Stimulated activated CD4-positive, alpha-beta T cell treated with anti-CD3 and anti-CD28 coated beads, Interleukin-1b, Interleukin-23, amount 100 ng/mL, for 1 hour (primary cell): ENCODE measurements around the gene WWOX.

Experiments used
- DNase-seq, 2 donors: peaks; one replicate each; pipeline ENCODE4 v3.0.0-alpha.2; 2020; ENCODE audit warnings: low read depth in 2 of 2

WWOX gene

DNA sequence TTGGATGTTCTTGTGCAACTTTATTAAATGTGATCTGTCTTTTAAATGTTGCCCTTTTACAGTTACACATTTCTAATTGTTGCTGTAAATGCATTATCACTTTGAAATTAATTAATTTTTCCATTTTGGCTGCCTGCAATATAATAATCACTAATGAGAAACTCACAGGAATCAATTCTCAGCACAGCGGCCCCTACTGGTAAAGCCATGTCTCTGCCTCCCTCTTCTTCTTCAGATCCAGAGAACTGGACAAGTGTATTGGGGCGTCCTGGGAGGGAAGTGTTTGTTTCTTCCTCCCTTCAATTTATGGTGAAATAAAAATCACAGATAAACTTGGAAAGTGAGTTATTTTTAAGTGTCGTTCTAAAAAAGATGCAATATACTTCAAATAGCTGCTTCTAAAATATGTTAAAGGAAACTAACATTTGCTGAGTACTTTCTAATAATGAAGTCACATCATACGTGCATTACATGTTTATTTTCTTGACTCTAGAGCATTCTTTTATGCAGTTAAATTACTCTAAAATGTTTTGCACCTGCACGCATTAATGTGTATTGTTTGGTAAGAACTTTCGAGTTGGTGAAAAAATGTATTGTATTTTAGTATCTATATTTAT lies 338.0 kb downstream of the WWOX start:
- peak in 1 of 2 donors; percentile 8 for DNase-seq

DNA sequence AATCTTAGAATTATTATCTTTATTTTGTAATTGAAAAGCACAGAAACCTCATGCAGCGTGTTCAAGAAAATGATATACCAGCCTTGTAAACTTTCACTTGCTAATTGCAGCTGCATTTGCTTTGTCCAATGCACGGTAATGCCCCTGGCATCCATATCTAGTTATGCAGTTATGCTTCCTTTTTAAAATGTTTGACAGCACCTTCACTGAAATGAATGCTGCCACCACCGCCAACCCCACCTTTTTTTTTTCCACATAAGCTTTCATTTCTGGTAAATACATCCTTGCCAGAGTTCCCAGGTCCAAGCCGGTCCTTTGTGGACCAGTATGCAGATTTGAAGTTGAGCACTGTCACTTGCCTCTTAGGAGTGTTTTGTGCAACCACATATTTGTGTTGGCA lies 338.8 kb downstream of the WWOX start:
- DNase-seq: no peak

DNA sequence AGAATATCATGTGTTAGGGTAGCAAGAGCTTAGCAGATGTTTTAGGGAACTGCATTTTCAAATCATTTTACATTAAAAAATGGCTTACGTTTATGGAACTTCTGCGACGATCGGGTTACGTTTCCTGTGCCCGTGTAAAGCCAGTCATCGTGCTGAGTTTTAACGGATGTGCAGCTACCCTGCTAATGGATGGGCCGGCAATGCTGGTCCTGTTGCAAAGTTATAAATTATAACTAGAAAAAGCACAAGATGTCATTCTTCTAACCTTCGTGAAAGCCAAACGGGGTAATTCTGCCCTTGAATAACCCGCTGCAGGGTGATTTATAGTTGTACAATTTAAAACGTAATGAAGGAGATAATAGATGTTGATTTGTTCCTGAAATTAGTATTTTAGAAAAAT lies 339.2 kb downstream of the WWOX start:
- no peak for DNase-seq

DNA sequence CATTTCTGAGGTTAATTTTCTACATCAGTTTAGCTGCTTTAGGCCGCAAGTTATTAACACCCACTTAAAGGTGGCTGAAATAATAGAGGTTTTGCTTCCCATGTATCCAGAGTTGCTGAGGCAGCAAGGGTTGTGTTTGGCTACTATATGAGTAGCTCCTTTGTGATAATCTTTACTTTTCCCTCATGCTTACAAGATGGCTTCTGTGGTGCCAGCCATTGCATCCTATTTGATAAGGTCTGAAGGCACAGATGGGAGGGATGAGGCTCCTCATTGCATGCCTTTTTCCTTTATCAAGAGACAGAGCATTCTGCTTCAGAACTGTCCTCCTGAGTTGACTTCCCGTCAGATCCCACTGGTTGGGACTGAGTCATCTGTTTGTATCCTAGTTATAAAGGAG lies 340.2 kb downstream of the WWOX start:
- DNase-seq: no peak

- DNase-seq: no peak
Measured at GRCh38 chr16:78441298-78441697, 341.8 kb downstream of the WWOX start.

DNA sequence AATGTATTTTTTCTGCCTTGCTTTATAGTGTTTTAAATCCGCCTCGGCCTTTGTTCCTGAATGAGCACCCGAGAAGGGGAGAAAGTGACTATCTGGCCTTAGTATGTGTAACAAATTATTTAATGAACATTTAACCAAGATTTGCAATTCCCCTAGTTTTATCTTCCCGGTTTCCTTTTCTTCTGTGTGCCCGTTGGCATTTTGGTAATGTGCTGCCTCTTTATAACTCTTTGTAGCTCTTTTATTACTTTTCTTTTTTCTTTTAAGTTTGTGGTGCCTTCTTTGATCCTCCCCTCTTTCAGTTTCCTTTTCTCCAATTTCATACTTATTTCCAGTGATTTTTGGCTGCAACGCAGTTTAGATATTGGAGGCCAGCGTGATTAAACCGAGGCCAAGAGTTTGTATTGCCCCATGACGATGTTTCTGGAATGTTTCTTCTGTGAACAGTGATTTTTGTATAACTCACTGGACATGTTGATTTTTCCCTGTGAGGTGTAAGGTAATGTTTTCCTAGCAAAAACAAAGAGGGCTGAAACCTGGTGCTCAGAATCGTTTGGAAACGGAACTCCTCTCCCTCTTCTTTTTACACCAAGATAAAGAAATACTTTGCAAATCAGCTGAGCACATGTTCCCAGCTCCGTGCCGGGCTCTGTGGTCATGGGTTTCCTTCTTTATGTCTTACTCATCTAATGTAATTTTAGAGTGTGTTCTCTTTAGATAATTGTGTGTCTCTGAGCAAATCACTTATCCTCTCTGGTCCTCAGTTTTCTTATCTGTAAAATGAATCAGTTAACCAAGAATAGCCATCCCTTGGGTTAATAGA lies 344.3 kb downstream of the WWOX start:
- DNase-seq: no peak

DNA sequence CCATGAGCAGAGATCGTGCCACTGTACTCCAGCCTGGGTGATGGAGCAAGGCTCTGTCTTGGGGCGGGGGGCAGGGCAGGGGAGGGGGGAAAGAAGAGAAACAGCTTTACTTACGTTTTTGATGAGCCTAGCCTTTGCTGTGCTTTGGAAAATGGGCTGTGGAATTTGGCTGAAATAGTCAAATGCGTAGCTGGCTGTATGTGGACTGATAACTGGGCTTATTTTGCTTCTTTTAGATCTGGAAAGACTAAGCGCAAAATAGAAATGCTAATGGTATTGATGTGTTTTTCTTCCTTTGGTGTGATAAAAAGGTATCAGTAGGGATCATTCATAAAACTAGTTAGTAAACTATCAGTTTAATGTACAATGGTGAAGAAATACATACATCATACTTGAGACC lies 346.4 kb downstream of the WWOX start:
- DNase-seq: no peak

DNA sequence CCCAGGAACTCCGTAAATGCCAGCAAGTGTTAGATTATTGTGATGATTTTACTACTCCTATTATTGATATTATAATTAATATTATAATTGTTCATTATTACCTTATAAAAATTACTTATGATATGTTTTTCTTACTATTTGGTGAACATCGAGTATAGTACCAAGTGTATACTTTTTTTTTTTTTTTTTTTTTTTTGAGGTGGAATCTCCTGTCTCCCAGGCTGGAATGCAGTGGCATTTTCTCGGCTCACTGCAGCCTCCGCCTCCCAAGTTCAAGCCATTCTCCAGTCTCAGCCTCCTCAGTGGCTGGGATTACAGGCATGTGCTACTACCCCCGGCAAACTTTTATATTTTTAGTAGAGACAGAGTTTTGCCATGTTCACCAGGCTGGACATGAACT lies 347.0 kb downstream of the WWOX start:
- no peak for DNase-seq

GRCh38 chr16:78446992-78447563 lies 347.6 kb downstream of the WWOX start:
- no peak for DNase-seq

GRCh38 chr16:78448658-78449271 lies 349.3 kb downstream of the WWOX start:
- DNase-seq: no peak

- DNase-seq: no peak
Measured at GRCh38 chr16:78450255-78450654, 350.8 kb downstream of the WWOX start.

- no peak for DNase-seq
Measured at GRCh38 chr16:78452025-78452555, 352.6 kb downstream of the WWOX start.

DNA sequence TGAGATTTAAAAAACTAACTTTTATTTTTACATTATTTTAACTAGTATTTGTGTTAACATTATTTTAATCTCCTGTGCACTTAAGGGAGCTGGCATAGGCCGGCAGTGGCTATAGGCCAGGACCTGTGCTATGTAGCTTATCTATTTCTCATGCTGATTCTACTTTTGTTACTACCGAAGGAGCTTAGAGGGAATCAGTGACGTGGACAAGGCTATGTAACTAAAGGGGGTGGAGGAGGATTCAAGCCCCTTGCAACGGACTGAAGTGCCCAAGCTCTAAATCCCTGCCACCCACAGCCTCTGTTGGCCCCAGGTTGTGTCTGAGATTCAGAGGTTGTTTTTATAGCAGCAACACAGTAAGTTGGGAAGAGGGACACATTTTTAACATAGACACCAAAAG lies 356.4 kb downstream of the WWOX start:
- no peak for DNase-seq

DNA sequence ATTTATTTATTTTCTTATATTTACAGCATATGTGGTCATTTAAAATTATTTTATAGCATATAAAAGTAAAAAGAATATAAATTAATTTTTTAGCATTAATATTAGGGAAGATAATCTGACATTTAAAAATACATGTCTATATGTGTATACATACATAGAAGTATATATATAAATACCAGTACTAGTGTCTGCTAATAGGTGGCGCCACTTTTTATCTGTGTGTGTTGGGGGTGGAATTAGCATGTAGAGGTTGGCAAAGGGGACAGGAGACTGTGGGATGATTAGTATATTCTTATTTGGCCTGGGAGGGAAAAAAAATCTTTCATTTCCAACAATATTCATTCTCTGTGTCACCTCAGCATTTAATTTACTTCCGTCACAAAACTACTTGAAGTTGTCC lies 359.1 kb downstream of the WWOX start:
- no peak for DNase-seq

DNA sequence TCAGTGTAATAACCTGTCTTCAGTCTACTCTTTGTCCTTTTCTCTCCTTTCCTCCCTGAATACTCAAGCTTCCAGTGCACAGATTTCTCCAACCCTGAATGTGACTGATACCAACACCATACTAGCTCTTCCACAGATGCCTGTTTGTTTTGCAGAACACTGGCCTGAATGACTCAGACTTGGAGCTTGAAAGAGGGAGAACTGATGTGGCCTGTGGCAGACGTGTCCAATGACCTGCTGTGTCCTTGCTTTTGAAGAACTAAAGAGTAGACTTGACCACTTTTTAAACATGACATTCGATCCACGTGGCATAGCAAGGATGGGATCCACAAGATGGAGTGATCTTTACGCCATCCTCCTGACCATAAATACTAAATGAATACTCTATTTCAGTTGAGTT lies 361.0 kb downstream of the WWOX start:
- DNase-seq: no peak

- no peak for DNase-seq
Measured at GRCh38 chr16:78461087-78461486, 361.6 kb downstream of the WWOX start.

GRCh38 chr16:78461496-78462287 lies 362.2 kb downstream of the WWOX start:
- DNase-seq: no peak

DNA sequence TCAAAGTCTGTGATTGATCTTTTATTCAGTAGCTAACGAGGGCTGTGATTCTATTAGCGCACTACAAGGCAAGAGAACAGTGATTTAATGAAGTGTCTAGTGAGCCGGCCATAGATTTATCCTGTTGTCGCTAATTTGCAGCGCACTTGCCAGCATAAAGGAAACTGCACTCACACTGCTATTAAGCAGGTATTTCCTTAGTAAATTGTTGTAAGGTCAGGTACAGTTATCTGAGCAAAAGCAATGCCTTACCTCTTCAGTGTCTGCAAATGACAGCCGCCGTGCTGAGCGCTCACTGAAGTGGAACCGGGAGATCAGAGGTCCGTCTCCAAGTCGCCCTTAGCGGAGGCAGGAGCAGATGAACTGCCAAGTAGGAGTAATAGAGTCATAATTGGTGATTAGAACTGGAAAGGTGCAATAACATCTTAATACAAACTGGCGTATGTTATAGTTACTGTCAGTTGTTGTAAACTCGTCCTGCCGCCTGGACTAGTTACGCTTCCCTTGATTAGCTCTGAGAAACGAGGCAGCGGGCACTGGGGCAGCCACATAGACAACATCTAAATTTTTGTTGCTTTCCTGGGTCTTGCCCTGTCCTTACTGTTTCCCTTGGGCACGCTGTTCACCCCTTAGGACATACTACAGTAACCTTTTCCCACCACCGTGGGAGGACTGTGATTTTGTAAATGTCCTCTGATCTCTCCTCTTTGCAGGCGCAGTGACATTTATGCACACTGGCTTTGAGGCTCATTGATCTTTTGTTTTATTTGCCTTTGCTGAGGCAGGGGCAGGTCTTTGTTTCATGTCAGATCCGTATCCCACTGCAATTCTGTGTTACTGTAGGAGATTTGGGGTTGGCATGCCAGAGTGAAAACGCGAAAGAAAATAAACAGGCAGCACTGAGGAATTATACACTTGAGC lies 363.1 kb downstream of the WWOX start:
- no peak for DNase-seq

DNA sequence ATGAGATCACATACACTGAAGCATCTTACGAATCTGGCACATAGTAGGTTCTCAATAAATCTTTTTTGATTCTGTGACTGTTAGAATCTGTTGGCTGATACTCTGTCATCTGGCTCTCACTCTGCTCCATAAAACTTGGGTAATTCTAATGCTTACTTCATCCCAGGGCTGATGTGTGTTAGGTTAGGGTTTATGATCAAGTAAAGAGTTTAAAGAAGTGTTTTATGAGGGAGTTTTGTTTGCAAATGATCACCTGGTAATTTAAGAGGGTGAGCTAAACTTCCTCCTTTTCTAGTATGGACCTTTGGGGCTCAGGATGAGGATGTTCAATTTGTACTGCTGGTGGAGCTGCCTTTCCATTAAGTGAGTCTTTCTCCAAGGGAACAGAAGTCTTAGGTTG lies 364.1 kb downstream of the WWOX start:
- DNase-seq: no peak

GRCh38 chr16:78464833-78465232 lies 365.4 kb downstream of the WWOX start:
- DNase-seq: no peak

DNA sequence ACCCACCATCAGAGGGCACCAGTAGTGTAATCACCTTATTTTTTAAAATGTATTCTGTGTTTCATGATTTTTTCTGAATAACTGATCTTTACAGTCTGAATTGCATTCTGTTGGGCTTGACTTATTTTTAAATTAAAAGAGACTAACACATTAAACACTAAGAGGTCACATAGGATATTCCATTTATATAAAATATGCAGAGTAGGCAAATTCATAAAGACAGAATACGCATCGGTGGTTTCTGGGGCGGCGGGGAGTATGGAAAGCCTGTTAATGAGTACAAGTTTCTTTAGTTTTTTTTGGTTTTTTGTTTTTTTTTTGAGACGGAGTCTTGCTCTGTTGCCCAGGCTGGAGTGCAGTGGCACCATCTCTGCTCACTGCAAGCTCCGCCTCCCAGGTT lies 366.3 kb downstream of the WWOX start:
- DNase-seq: no peak
